KMS-11 (cell line): Measurements from ENCODE around the gene GBX1.

ENCODE experiments used
- H2AFZ ChIP-seq: fragments of 200-600 bp; sonication (generic); 2 replicates; pipeline ENCODE4 v1.6.1; 2016; ENCODE audit warnings: antibody characterized with exemption, mixed run types, low read depth
- H3K27ac ChIP-seq: fragments of 200-600 bp; sonication (generic); 2 replicates; pipeline ENCODE4 v1.6.1; 2016; ENCODE audit warnings: mild to moderate bottlenecking, mixed run types
- H3K27me3 ChIP-seq: fragments of 200-600 bp; sonication (generic); 2 replicates; pipeline ENCODE4 v1.6.1; 2017; ENCODE audit warnings: mild to moderate bottlenecking, low read depth, mixed run types, moderate library complexity; ENCODE audit not compliant: insufficient read depth
- H3K36me3 ChIP-seq: fragments of 200-600 bp; sonication (generic); 2 replicates; pipeline ENCODE4 v1.6.1; 2017; ENCODE audit warnings: mild to moderate bottlenecking, mixed run types; ENCODE audit not compliant: insufficient read depth
- H3K4me1 ChIP-seq: fragments of 200-600 bp; sonication (generic); 2 replicates; pipeline ENCODE4 v1.6.1; 2016; ENCODE audit warnings: mild to moderate bottlenecking, low read depth, mixed run types; ENCODE audit not compliant: poor library complexity, severe bottlenecking
- H3K4me2 ChIP-seq: fragments of 200-600 bp; sonication (generic); 2 replicates; pipeline ENCODE4 v1.7.0; 2016; ENCODE audit warnings: mild to moderate bottlenecking, mixed run types
- H3K4me3 ChIP-seq: fragments of 200-600 bp; sonication (generic); IDR thresholded peaks from 2 replicates; pipeline ENCODE4 v1.6.1; 2017; ENCODE audit warnings: low read depth, low read length, mixed read lengths; ENCODE audit not compliant: insufficient read depth
- H3K79me2 ChIP-seq: fragments of 200-600 bp; sonication (generic); 2 replicates; pipeline ENCODE4 v1.6.1; 2016; ENCODE audit warnings: low read depth, mixed run types; ENCODE audit not compliant: insufficient read depth
- H3K9ac ChIP-seq: fragments of 200-600 bp; sonication (generic); 2 replicates; pipeline ENCODE4 v1.6.1; 2016; ENCODE audit warnings: mild to moderate bottlenecking, mixed run types
- H4K20me1 ChIP-seq: fragments of 200-600 bp; sonication (generic); 2 replicates; pipeline ENCODE4 v1.6.1; 2016; ENCODE audit warnings: mild to moderate bottlenecking, mixed run types; ENCODE audit not compliant: insufficient read depth
- TF ChIP-seq, protein P1 (sequence below): fragments of 200-600 bp; sonication (generic); conservative IDR thresholded peaks from 2 replicates; pipeline ENCODE4 v1.6.1; 2017; ENCODE audit warnings: low read depth, mild to moderate bottlenecking, antibody characterized with exemption, low read length, moderate library complexity, mixed read lengths

Gene GBX1

DNA sequence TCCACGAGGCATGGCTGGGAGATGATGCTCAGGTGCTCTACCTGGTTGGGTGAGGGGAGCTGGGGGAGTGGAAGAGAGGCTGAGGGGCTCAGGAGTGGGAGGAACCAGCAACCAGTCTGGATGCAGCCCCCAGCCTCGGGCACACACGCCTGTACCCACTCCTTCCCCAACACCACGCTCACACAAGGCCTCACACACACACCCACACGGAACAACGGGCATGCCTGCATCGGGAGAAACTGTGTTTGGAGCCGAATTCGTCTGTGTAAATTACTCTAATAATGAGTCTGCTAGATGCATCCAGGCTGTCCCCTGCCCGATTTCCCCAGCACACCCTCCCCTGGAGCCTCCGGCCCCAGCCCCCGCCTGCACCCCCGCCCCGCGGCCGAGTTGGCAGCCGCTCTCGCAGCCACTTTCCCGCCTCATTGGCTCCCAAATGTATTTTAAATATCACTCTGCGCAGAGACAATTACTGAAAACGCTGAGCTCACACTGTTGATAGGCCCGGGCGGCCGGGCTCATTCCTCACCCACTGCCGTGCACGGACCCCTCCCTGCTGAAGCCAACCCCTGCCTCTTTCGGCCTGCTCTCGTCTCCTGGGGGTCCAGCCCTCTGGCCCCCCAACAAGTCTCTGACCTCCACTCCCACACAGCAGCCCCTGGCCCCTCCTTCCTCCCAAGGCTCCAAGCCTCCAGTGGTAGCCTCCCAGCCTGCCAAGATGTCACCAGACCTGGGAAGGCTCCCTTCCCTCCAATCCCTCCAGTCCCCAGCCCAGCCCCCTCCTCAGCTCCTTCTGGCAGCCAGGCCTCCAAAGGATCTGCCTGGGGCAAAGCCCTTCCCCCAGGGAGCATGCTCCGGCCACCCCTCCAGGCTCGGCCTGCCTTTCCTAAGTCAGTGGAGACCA is 31.7 kb upstream of the GBX1 start:
- Histone ChIP-seq H3K27me3 (peaks cover 99% of the 10 kb centered on the region), H3K27ac (no peak overlapping the region), H3K4me1 (no peaks in the 10 kb centered on the region), H3K4me3 (no peak overlapping the region), H3K4me2 (no peak overlapping the region), H2AFZ (no peak overlapping the region), H3K36me3 (no peaks in the 10 kb centered on the region), H3K9ac (no peak overlapping the region), H3K79me2 (no peaks in the 10 kb centered on the region), H4K20me1 (no peaks in the 10 kb centered on the region)
- TF ChIP-seq, protein P1, sequence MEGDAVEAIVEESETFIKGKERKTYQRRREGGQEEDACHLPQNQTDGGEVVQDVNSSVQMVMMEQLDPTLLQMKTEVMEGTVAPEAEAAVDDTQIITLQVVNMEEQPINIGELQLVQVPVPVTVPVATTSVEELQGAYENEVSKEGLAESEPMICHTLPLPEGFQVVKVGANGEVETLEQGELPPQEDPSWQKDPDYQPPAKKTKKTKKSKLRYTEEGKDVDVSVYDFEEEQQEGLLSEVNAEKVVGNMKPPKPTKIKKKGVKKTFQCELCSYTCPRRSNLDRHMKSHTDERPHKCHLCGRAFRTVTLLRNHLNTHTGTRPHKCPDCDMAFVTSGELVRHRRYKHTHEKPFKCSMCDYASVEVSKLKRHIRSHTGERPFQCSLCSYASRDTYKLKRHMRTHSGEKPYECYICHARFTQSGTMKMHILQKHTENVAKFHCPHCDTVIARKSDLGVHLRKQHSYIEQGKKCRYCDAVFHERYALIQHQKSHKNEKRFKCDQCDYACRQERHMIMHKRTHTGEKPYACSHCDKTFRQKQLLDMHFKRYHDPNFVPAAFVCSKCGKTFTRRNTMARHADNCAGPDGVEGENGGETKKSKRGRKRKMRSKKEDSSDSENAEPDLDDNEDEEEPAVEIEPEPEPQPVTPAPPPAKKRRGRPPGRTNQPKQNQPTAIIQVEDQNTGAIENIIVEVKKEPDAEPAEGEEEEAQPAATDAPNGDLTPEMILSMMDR: no peak

DNA sequence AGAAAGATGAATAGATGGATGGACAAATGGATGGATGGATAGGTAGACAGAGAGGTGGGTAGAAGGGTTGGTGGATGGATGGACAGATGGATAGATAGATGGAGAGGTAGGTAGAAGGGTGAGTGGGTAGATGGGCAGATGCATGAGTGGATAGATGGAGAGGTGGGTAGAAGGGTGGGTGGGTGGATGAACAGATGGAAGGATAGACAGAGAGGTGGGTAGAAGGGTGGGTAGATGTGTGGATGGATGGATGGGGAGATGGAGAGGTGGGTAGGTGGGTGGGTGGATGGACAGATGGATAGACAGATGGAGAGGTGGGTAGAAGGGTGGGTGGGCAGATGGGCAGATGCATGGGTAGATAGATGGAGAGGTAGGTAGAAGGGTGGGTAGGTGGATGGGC is 30.4 kb upstream of the GBX1 start:
- Histone ChIP-seq H4K20me1 (no peaks in the 10 kb centered on the region), H3K79me2 (no peaks in the 10 kb centered on the region), H3K27me3 (peaks cover 99% of the 10 kb centered on the region), H3K4me2 (no peak overlapping the region), H2AFZ (no peak overlapping the region), H3K4me1 (no peaks in the 10 kb centered on the region), H3K9ac (no peak overlapping the region), H3K36me3 (no peaks in the 10 kb centered on the region), H3K4me3 (no peak overlapping the region), H3K27ac (no peak overlapping the region)
- TF ChIP-seq, protein P1: no peak

DNA sequence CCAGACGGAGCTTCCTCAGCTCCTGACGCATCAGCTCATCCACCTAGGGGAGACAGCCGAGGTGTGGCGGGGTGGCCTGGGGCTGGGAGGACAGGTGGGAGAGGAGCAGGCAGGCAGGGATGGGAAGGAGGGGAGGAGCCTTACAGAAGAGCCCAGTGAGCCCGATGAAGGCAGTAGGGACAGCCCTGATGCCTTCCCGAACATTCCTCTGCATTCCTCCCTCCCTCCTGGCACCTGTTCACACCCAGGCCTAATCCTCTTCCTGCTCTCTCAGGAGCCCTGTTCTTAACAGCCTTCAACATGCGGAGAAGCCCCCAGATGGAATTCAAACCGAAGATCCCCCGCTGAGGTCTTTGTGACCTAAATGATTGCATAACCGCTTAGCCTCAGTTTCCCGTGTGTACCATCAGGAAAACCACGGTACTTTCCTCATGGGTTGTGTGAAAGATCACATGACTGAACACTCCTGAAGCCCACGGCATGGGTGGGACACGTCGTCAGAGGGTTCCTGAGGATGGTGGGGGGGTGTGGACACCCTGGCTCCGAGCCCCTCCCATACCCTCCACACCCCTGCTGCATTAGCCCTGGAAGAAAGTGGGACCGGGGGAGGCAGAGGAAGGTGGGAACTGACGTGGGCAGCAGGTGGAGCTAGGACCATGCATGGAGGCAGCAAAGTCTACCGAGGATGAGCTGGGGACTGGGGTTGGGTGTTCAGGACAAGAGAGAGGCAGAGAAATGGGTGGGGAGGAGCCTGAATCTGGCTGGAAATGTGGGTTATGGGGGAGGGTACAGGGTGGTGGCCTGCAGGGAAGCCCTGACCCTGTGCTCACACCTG is 28.3 kb upstream of the GBX1 start:
- H3K36me3 ChIP-seq: no peaks in the 10 kb centered on the region
- H3K9ac ChIP-seq: no peak overlapping the region
- TF ChIP-seq, protein P1: no peak

DNA sequence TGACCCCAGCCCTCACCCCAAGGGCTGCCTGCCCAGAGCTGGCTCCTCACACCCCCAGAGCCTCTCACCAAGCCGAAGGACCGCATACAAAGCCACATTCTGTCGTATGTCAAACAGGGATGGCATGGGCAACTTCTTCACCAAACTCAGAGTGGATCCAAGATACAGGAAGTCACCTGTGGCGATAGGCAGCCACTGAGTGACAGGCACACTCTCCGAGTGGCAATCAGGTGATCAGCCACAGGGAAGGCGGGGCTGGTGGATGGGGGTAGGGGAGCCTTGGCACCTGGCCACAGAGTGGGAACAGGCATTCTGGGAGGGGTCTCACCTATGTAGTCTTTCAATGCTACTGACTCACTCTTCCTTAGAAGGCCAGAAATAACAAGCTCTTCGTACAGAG is 26.7 kb upstream of the GBX1 start:
- Histone ChIP-seq H3K36me3 (no peaks in the 10 kb centered on the region), H3K27ac (no peak overlapping the region), H2AFZ (no peak overlapping the region), H3K79me2 (no peaks in the 10 kb centered on the region), H4K20me1 (no peaks in the 10 kb centered on the region), H3K4me2 (no peak overlapping the region), H3K4me3 (no peak overlapping the region), H3K9ac (no peak overlapping the region), H3K4me1 (no peaks in the 10 kb centered on the region), H3K27me3 (peaks cover 100% of the 10 kb centered on the region)
- TF ChIP-seq, protein P1: no peak

More for the DNA sequence above, 28.3 kb upstream of the GBX1 start:
- H3K27ac ChIP-seq: no peak overlapping the region
- no peak overlapping the region for H3K4me3 ChIP-seq
- H3K4me1 ChIP-seq: no peaks in the 10 kb centered on the region
- H3K27me3 ChIP-seq: peaks cover 99% of the 10 kb centered on the region
- H4K20me1 ChIP-seq: no peaks in the 10 kb centered on the region
- no peaks in the 10 kb centered on the region for H3K79me2 ChIP-seq
- no peak overlapping the region for H2AFZ ChIP-seq
- no peak overlapping the region for H3K4me2 ChIP-seq
